ENCODE data around the gene ZNF860. TPM values are rescaled to one million over a fixed set of nuclear protein-coding genes. Genes with fewer than 3 reads are reported as not detected.

ZNF860 gene
- total RNA-seq, 4 donors from 2014 or later = under 0.01 to 0.66 (median 0.28) TPM

- no peaks in the 10 kb centered on the region for H3K9me3 ChIP-seq
- H3K27ac ChIP-seq (replicated peaks in 1 of 4) = peak overlapping the region in 2 of 4 donors; percentile 37 to 68
- H3K4me1 ChIP-seq = peaks cover 0 to 5% (median 2%) of the 10 kb centered on the region in 4 donors
- no peak for TF ChIP-seq POLR2A (IDR thresholded peaks at IDR 0.05; ENCODE audit: low read depth)
- no peak for TF ChIP-seq CTCF (IDR thresholded peaks at IDR 0.05)
- no peak for TF ChIP-seq EP300 (IDR thresholded peaks at IDR 0.05)
- no peak for TF ChIP-seq POLR2AphosphoS5 (IDR thresholded peaks at IDR 0.05)
- no peak for DNase-seq (ENCODE audit: extremely low spot score)
- H3K27me3 ChIP-seq = no peaks in the 10 kb centered on the region
- WGBS = 83% methylated on average over 2 of the region's 2 CpGs
- no peaks in the 10 kb centered on the region for H3K36me3 ChIP-seq
- intact Hi-C loops (cut with DNase I) = no loop called here
- no peak overlapping the region for H3K4me3 ChIP-seq
Observed at GRCh38 chr3:31967592-31967991, 14.0 kb upstream of the ZNF860 start.

- H3K4me1 ChIP-seq = peaks cover 0 to 5% (median 2%) of the 10 kb centered on the region in 4 donors
- WGBS = 74% methylated on average over 2 of the region's 2 CpGs
- peak overlapping the region; percentile 30 to 68 (median 49) for H3K27ac ChIP-seq (replicated peaks in 1 of 4)
- intact Hi-C loops (cut with DNase I) = no loop called here
- no peak overlapping the region for H3K4me3 ChIP-seq
- no peaks in the 10 kb centered on the region for H3K36me3 ChIP-seq
- no peaks in the 10 kb centered on the region for H3K27me3 ChIP-seq
- DNase-seq (ENCODE audit: extremely low spot score) = no peak
- no peaks in the 10 kb centered on the region for H3K9me3 ChIP-seq
- TF ChIP-seq POLR2AphosphoS5 (IDR thresholded peaks at IDR 0.05) (no peak), POLR2A (IDR thresholded peaks at IDR 0.05; ENCODE audit: low read depth) (no peak), CTCF (IDR thresholded peaks at IDR 0.05) (no peak), EP300 (IDR thresholded peaks at IDR 0.05) (no peak)
Observed at GRCh38 chr3:31968369-31968926, 13.1 kb upstream of the ZNF860 start.

- H3K9me3 ChIP-seq = no peaks in the 10 kb centered on the region
- TF ChIP-seq POLR2AphosphoS5 (IDR thresholded peaks at IDR 0.05) = no peak
- TF ChIP-seq CTCF (IDR thresholded peaks at IDR 0.05) = no peak
- no peak for TF ChIP-seq EP300 (IDR thresholded peaks at IDR 0.05)
- no peak for TF ChIP-seq POLR2A (IDR thresholded peaks at IDR 0.05; ENCODE audit: low read depth)
- WGBS = 75% methylated on average over 6 of the region's 6 CpGs
- peak; percentile 66 for DNase-seq (ENCODE audit: extremely low spot score)
- peaks cover 0 to 5% (median 2%) of the 10 kb centered on the region in 4 donors for H3K4me1 ChIP-seq
- peak overlapping the region; percentile 30 to 68 (median 49) for H3K27ac ChIP-seq (replicated peaks in 1 of 4)
- no peaks in the 10 kb centered on the region for H3K36me3 ChIP-seq
- H3K4me3 ChIP-seq = no peak overlapping the region
- intact Hi-C loops (cut with DNase I) = no loop called here
- no peaks in the 10 kb centered on the region for H3K27me3 ChIP-seq
Observed at GRCh38 chr3:31968927-31969418, 12.6 kb upstream of the ZNF860 start.

- H3K4me3 ChIP-seq = no peak overlapping the region
- H3K9me3 ChIP-seq = no peaks in the 10 kb centered on the region
- H3K27me3 ChIP-seq = no peaks in the 10 kb centered on the region
- TF ChIP-seq POLR2A (IDR thresholded peaks at IDR 0.05; ENCODE audit: low read depth) = no peak
- no peak for TF ChIP-seq CTCF (IDR thresholded peaks at IDR 0.05)
- TF ChIP-seq EP300 (IDR thresholded peaks at IDR 0.05) = no peak
- TF ChIP-seq POLR2AphosphoS5 (IDR thresholded peaks at IDR 0.05) = no peak
- WGBS = 98% methylated on average over 3 of the region's 3 CpGs
- peak; percentile 12 for DNase-seq (ENCODE audit: extremely low spot score)
- intact Hi-C loops (cut with DNase I) = no loop called here
- H3K36me3 ChIP-seq = no peaks in the 10 kb centered on the region
- peaks cover 0 to 5% (median 2%) of the 10 kb centered on the region in 4 donors for H3K4me1 ChIP-seq
- no peak overlapping the region for H3K27ac ChIP-seq (replicated peaks in 1 of 4)
Observed at GRCh38 chr3:31971607-31972006, 9.9 kb upstream of the ZNF860 start.

GRCh38 chr3:31973081-31973480 is 8.5 kb upstream of the ZNF860 start:
- WGBS = 73% methylated on average over 4 of the region's 4 CpGs
- DNase-seq (ENCODE audit: extremely low spot score) = peak; percentile 66
- H3K27ac ChIP-seq (replicated peaks in 1 of 4) = no peak overlapping the region

More at GRCh38 chr3:31973081-31973480, 8.5 kb upstream of the ZNF860 start:
- H3K9me3 ChIP-seq = no peaks in the 10 kb centered on the region
- intact Hi-C loops (cut with DNase I) = no loop called here
- H3K4me1 ChIP-seq = peaks cover 0 to 4% (median 0%) of the 10 kb centered on the region in 4 donors
- H3K27me3 ChIP-seq = no peaks in the 10 kb centered on the region
- H3K36me3 ChIP-seq = no peaks in the 10 kb centered on the region
- TF ChIP-seq EP300 (IDR thresholded peaks at IDR 0.05) (no peak), POLR2AphosphoS5 (IDR thresholded peaks at IDR 0.05) (no peak), POLR2A (IDR thresholded peaks at IDR 0.05; ENCODE audit: low read depth) (no peak), CTCF (IDR thresholded peaks at IDR 0.05) (no peak)
- H3K4me3 ChIP-seq = no peak overlapping the region

Measured in esophagus muscularis mucosa (tissue), 4 donors.